GM12875 (cell line): Measurements from ENCODE around the gene KCNB1.

ENCODE experiments used
- H3K4me3 ChIP-seq: one replicate; pipeline ENCODE4 v1.5.1; 2011; ENCODE audit warnings: low read depth, low read length, control low read depth
- TF ChIP-seq, protein P1 (sequence below): IDR thresholded peaks from 2 replicates; pipeline ENCODE4 v1.5.1; 2011; ENCODE audit warnings: low read depth, mild to moderate bottlenecking, control low read depth, inconsistent platforms, low read length, moderate library complexity, borderline replicate concordance; ENCODE audit not compliant: insufficient read depth

Gene KCNB1

DNA sequence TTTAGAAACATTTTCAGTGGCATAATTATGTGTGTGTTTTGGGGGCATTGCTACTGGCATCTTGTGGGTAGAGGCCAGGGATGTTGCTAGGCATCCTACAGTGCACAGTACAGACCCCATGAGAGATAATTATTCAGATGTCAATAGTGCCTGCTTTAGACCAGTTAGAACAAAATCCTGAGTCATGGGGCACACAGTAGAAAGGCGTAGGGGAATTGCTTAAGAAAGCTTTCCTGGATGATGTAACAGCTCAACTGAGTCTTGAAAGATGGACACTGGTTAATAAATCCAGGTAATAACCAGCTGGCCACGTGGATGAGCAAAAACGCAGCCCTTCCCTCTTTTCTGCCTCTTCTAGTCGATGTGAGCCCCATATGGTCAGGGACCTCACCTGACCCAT, 51.1 kb downstream of the KCNB1 start:
- H3K4me3 ChIP-seq, result no peak overlapping the region
- TF ChIP-seq, protein P1, sequence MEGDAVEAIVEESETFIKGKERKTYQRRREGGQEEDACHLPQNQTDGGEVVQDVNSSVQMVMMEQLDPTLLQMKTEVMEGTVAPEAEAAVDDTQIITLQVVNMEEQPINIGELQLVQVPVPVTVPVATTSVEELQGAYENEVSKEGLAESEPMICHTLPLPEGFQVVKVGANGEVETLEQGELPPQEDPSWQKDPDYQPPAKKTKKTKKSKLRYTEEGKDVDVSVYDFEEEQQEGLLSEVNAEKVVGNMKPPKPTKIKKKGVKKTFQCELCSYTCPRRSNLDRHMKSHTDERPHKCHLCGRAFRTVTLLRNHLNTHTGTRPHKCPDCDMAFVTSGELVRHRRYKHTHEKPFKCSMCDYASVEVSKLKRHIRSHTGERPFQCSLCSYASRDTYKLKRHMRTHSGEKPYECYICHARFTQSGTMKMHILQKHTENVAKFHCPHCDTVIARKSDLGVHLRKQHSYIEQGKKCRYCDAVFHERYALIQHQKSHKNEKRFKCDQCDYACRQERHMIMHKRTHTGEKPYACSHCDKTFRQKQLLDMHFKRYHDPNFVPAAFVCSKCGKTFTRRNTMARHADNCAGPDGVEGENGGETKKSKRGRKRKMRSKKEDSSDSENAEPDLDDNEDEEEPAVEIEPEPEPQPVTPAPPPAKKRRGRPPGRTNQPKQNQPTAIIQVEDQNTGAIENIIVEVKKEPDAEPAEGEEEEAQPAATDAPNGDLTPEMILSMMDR, result no peak

DNA sequence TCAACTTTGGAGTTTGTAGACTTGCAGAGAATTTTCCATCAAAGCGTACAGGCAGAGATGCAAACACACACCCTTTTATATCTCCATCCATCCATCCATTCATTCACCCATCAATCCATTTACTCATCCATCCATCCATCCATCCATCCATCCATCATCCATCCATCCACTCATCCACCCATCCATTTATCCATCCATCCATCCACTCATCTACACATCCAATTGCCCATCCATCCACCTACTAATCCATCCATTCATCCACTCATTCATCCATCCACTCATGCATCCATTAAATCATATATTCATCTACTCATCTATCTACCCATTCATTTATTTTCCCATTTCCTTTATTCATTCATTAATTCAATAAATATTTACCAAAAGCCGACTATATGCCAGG, 52.1 kb downstream of the KCNB1 start:
- no peak overlapping the region for H3K4me3 ChIP-seq
- TF ChIP-seq, protein P1, result no peak

DNA sequence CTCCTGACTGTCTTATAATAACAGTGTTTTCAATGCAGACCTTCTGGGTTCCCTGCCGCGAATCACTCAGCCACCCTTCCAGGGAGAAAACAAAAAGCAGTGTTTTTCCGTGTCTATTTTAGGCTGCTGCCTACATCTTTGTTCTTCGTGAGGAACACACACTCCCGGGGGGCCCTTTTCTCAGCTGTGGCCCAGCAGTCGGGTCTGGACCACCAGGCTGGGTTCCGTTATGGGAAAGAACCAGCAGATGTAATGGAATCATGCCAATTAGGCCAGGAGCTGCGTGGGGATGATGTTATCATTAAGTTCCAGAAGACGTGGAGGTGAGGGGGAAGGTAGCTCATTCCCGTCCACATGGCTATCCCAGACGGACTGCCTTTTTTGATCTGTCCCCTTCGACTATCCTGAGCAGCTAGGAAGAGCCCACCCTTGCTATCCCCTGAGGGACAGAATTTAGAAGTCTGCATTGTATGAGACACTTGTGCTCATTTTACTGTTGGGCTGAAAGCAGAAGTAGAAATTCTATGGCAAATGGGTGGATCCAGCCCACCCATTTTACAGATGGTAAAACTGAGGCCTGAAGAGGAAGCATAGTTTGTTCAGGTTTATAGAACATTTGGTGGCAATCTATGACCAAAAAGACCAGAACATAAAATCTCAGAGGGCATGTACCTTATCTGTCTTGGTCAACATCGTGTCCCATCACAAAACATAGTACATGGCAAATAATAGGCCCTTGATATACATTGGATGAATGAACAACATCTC, 54.5 kb downstream of the KCNB1 start:
- no peak overlapping the region for H3K4me3 ChIP-seq
- TF ChIP-seq, protein P1, result no peak

DNA sequence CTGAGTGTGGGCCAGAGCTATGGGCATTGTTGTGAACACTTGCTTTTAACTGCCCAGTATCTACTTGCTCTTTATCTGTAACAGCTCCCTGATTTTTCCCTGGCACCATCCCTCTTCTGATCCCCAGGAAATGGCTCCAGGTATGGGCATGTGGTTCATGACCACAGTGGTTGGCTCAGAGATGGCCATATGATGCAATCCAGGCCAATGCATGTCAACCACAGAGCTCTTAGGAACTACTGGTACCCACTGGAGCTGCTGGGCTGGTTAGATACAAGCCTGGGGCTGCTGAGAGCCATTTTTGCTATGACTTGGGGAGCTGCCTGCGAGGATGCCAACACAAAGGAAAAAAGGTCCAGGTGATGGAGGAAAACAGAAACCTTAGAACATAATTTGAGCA, 55.6 kb downstream of the KCNB1 start:
- TF ChIP-seq, protein P1, result no peak
- H3K4me3 ChIP-seq, result no peak overlapping the region

DNA sequence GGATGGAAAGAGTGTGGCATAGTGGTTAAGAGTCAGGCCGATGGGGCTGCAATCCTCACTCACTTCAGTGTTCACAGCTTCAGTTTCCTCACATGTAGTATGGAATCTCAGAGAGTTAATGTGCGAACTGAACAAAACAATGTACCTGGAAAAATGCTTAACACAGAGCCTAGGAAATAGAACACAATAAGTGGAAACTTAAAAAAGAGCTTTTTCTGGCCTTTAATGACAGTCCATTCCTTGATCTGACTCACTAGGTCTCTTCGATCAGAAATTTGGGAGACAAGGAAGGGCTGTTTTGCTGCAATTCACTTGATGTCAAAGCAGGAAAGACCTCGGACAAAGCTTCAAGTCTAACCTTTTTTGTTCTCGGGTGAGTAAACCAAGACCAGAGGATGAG, 56.1 kb downstream of the KCNB1 start:
- no peak overlapping the region for H3K4me3 ChIP-seq
- TF ChIP-seq, protein P1, result no peak

DNA sequence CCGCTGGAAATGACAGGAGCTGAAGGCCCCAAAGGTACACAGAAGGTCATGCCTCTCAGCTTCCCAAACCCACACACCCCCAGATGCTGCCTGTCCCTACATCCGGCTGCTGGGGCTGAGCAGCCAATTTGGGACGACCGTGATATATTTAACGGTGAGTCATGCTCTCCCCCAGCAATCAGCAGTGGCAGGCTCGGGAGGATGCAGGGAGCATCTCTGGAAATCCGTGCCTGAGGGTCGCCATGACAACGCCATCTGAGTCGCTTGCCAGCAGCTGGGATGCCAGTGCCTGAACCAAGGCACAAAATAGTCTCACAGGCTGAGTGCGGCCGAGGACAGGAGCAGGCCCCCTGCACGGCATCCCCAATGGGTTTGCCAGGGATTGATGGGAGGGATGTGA, 57.9 kb downstream of the KCNB1 start:
- H3K4me3 ChIP-seq, result no peak overlapping the region
- TF ChIP-seq, protein P1, result no peak

DNA sequence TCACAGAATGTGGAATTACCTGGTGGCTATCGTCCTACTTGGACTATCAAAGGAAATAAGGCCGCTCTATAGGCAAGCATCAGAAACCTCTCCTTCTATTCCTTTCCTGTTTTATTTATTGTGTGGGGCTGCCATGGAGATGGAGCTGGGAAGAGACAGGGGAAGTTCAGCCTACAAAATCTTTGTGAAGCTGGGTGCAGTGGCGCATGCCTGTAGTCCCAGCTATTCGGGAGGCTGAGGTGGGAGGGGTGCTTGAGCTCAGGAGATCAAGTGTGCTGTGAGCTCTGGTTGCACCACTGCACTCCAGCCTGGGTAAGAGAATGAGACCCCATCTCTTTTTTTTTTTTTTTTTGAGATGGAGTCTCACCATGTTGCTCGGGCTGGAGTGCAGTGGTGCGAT, 60.3 kb downstream of the KCNB1 start:
- TF ChIP-seq, protein P1, result no peak
- no peak overlapping the region for H3K4me3 ChIP-seq
